ENCODE measurements around the gene CROCC2. TPM values are rescaled to one million over a fixed set of nuclear protein-coding genes. Genes with fewer than 3 reads are reported as not detected.
A peak's percentile ranks its signal among the peaks of the same experiment; 100 is the strongest.

The CROCC2 gene
- total and polyA plus RNA-seq, 2 of the 13 experiments (the other 11 are each of a cell fraction or from before 2014, with no cell fraction given), result not detected

DNA sequence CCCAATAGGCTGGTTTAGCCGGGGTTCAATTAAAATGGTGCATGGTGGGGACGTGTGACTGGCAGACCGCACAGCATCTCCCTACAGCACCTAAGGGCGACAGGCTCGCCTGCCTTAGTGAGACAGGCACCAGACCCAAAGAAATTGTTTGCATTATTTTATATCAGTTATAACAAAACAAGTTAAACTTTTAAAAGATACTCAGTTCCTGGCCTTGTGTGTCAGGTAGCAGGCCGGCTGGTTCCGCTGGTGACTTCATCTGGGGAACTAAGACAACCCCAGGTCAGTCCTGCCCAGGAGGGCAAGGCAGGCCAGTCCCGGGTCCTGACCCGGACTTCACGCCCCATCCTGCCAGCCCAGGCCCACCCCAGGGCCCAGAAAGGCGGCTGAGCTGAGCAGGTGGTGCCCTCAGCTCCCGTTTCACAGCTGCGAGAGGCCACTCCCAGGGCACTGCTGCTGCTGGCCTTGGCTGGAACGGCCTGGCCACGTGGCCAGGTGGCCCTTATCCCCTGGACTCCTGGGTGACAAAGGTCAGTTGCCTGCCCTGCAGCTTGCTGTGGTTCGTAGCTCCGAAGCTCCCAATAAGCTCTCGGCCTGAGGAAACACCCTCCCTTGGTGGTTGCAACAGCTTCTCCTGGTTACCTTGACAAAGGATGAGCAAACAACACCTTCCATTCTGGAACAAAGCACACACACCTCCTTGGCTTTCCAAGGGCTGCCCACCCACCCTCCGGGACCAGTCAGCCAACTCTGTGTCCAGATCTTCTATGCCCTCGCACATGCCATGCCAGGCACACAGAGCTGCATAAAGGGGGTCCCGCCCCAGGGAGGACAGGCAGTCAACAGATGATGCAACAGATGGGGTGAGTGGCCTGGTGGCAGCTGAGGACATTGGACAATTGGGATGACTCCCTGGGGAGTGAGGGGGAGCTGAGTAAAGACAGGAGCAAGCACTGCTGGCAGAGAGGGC, 48.8 kb upstream of the CROCC2 start (continued):
- TF ChIP-seq, protein P1, sequence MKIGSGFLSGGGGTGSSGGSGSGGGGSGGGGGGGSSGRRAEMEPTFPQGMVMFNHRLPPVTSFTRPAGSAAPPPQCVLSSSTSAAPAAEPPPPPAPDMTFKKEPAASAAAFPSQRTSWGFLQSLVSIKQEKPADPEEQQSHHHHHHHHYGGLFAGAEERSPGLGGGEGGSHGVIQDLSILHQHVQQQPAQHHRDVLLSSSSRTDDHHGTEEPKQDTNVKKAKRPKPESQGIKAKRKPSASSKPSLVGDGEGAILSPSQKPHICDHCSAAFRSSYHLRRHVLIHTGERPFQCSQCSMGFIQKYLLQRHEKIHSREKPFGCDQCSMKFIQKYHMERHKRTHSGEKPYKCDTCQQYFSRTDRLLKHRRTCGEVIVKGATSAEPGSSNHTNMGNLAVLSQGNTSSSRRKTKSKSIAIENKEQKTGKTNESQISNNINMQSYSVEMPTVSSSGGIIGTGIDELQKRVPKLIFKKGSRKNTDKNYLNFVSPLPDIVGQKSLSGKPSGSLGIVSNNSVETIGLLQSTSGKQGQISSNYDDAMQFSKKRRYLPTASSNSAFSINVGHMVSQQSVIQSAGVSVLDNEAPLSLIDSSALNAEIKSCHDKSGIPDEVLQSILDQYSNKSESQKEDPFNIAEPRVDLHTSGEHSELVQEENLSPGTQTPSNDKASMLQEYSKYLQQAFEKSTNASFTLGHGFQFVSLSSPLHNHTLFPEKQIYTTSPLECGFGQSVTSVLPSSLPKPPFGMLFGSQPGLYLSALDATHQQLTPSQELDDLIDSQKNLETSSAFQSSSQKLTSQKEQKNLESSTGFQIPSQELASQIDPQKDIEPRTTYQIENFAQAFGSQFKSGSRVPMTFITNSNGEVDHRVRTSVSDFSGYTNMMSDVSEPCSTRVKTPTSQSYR (CRISPR knock-in tag; IDR thresholded peaks at IDR 0.05; ENCODE audit: borderline replicate concordance), result peak; percentile 74; the same call in 1 of the 2 replicates
- TF ChIP-seq POLR2G (IDR thresholded peaks at IDR 0.05; ENCODE audit: low read depth, low read length), result peak; percentile 71
- TF ChIP-seq XRCC5 (optimal IDR thresholded peaks at IDR 0.05; ENCODE audit: low read length), result peak; percentile 86
- TF ChIP-seq ZNF264 (CRISPR knock-in tag; IDR thresholded peaks at IDR 0.05), result peak; percentile 98
- TF ChIP-seq ZKSCAN1 (IDR thresholded peaks at IDR 0.05; ENCODE audit: low read length), result no peak
- peak; percentile 75 for TF ChIP-seq ZFP1 (CRISPR knock-in tag; IDR thresholded peaks at IDR 0.05)
- TF ChIP-seq MTA1 (CRISPR knock-in tag; IDR thresholded peaks at IDR 0.05; ENCODE audit: borderline replicate concordance), result peak; percentile 100
- TF ChIP-seq, protein P2, sequence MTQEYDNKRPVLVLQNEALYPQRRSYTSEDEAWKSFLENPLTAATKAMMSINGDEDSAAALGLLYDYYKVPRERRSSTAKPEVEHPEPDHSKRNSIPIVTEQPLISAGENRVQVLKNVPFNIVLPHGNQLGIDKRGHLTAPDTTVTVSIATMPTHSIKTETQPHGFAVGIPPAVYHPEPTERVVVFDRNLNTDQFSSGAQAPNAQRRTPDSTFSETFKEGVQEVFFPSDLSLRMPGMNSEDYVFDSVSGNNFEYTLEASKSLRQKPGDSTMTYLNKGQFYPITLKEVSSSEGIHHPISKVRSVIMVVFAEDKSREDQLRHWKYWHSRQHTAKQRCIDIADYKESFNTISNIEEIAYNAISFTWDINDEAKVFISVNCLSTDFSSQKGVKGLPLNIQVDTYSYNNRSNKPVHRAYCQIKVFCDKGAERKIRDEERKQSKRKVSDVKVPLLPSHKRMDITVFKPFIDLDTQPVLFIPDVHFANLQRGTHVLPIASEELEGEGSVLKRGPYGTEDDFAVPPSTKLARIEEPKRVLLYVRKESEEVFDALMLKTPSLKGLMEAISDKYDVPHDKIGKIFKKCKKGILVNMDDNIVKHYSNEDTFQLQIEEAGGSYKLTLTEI (CRISPR knock-in tag; conservative IDR thresholded peaks at IDR 0.05), result peak; percentile 44; the same call in 1 of the 2 replicates
- TF ChIP-seq ZNF652 (CRISPR knock-in tag; IDR thresholded peaks at IDR 0.05; ENCODE audit: borderline replicate concordance, low read depth), result no peak
- TF ChIP-seq ZKSCAN5 (CRISPR knock-in tag; IDR thresholded peaks at IDR 0.05), result no peak; the same call in 1 of the 2 replicates
- TF ChIP-seq CBX1 (IDR thresholded peaks at IDR 0.05; ENCODE audit: low read depth), result peak; percentile 87
- TF ChIP-seq KLF15 (CRISPR knock-in tag; IDR thresholded peaks at IDR 0.05; ENCODE audit: borderline replicate concordance), result peak; percentile 100
- no peak for TF ChIP-seq NONO (IDR thresholded peaks at IDR 0.05)
- peak; percentile 97 for TF ChIP-seq NONO (CRISPR knock-in tag; conservative IDR thresholded peaks at IDR 0.05)
- no peak for TF ChIP-seq ZBTB1 (CRISPR knock-in tag; IDR thresholded peaks at IDR 0.05; ENCODE audit: borderline replicate concordance)
- no peak for TF ChIP-seq ZNF251 (CRISPR knock-in tag; IDR thresholded peaks at IDR 0.05)
- TF ChIP-seq SMYD3 (CRISPR knock-in tag; IDR thresholded peaks at IDR 0.05), result no peak
- no peak for TF ChIP-seq NFIB (CRISPR knock-in tag; IDR thresholded peaks at IDR 0.05; ENCODE audit: borderline replicate concordance)
- TF ChIP-seq ZSCAN31 (CRISPR knock-in tag; IDR thresholded peaks at IDR 0.05; ENCODE audit: low read depth), result peak; percentile 66
- TF ChIP-seq ZNF850 (CRISPR knock-in tag; conservative IDR thresholded peaks at IDR 0.05), result no peak
- TF ChIP-seq, protein P3, sequence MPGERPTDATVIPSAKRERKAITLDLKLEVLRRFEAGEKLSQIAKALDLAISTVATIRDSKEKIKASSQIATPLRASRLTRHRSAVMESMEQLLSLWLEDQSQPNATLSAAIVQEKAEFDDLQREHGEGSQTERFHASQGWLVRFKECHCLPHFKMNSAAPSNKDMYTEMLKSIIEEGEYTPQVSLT (CRISPR knock-in tag; IDR thresholded peaks at IDR 0.05; ENCODE audit: borderline replicate concordance, low read depth), result no peak; the same call in 1 of the 2 replicates
- peak; percentile 93; the same call in 1 of the 2 replicates for TF ChIP-seq ZNF672 (CRISPR knock-in tag; IDR thresholded peaks at IDR 0.05)
- TF ChIP-seq ZNF83 (CRISPR knock-in tag; IDR thresholded peaks at IDR 0.05; ENCODE audit: borderline replicate concordance), result peak; percentile 98
- peak; percentile 82 for TF ChIP-seq ZNF30 (CRISPR knock-in tag; IDR thresholded peaks at IDR 0.05)
- TF ChIP-seq CEBPB (IDR thresholded peaks at IDR 0.05; ENCODE audit: borderline replicate concordance, low read depth, low read length), result peak; percentile 92
- peak; percentile 98 for TF ChIP-seq ZFP37 (CRISPR knock-in tag; IDR thresholded peaks at IDR 0.05; ENCODE audit: borderline replicate concordance)

All from HepG2 (cell line).